GM18520 (cell line): ENCODE data around the gene ANO2.

Source experiments
- ATAC-seq: cut with Tn5 transposase; IDR thresholded peaks from one replicate; pipeline ENCODE4 v1.9.1; 2021; ENCODE audit not compliant: unreplicated experiment

The ANO2 gene

DNA sequence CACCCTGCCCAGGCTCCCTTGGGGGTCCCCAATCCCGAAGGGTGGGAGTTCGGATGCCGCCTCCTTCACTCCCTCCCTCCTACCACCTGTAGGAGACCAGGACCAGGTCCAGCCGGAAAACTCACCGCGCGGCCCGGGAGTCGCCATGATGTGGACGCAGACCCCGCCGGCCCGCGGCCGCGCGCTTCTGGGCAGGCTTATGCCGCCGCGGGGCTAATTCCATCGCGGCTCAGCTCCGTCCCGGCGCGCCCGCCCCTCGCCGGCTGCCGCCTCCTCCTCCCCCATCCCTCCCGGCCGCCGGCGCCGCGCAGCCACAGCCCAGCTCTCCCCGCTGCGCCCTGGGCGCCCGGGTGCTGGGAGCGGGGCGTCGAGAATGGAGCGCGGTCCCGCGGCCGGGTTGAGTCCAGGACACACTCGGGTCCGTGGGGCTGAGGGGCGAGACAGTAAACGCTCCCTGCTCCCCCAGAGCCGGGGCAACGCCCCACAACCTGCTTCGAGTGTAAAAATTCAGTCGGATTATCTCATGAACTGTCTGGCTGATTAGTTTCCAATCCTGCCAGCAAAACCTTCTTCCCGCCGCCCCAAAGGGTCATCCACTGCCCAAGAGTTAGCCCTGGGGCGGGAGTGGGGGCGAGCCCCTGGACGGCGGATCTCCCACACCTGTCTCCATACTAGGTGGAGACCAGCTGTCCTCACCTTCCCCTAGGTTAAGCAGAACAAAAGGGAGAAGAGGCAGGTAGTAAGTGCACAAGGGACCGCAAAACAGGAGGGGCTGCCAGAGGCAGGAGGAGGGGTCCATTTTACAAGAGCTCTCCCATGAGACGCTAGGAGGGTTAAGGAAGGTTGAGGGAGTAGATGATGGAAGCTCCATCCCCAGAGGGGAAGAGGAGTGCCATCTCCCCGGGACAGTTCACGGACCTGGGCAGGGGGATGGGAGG lies at the start of gene ANO2:
ANO2 (minus strand) TSS at position 189 of the 938 bp plus-strand sequence; CDS start at position 147, 42 bp downstream.
- ATAC-seq = no peak

- ATAC-seq = no peak
Observed at GRCh38 chr12:5989621-5990020, 44.6 kb upstream of the ANO2 start.

- no peak for ATAC-seq
Observed at GRCh38 chr12:5988659-5989116, 43.6 kb upstream of the ANO2 start.

DNA sequence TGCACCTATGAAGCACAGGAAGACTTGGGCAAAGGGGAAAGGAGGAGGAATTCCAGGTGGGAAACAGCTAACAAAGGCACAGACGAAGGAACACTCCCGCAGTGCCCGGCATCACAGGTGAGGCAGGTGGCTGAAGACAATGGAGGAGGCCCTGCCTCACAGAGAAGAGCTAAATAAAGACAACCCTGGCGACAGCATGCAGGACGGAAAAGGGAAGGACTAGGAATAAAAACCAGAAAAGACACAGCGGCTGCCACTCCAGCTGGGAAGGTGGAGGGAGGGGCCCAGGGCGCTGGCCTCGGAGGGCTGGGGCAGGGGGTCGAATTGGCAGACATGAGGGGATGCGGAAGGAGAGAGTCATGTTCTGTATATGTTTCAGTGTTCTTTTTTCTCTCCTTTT lies 43.0 kb upstream of the ANO2 start:
- no peak for ATAC-seq

DNA sequence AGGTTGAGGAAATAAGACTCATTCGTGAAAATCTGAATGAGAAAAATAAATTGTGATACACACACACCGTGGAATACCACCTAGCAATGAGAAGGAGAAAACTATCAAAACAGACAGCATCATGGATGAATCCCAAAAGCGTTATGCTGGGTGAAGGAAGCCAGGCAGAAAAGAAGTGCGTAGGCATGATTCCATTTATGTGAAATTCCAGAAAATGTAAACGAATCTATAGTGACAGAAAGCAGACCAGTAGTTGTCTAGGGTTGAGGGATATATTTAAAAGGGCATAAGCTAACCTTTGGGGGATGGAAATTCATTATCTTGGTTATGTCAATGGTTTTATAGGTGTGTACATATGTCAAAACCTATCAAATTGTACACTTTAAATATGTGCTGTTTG lies 42.5 kb upstream of the ANO2 start:
- ATAC-seq = no peak

DNA sequence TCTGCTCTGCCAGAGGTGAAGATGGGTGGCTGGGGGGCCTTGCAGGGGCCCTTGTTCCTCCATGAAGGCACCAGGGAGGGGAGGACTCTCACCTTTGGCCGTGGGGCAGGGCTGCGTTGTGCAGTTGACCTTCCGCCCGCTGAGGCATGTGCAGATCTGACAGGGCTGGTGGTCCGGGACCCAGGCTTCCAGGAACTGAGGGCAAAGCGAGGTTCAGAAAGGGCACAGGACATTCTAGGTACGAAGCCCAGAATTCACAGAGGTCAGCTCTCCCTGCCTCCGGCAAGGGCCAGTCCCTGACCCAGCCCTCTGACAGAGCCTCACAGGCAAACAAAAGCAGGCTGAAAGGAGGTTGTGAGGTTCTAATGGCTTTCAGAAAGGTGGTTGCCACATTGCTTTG lies 40.4 kb upstream of the ANO2 start:
- ATAC-seq = no peak

- ATAC-seq = no peak
Observed at GRCh38 chr12:5984873-5985272, 39.8 kb upstream of the ANO2 start.

DNA sequence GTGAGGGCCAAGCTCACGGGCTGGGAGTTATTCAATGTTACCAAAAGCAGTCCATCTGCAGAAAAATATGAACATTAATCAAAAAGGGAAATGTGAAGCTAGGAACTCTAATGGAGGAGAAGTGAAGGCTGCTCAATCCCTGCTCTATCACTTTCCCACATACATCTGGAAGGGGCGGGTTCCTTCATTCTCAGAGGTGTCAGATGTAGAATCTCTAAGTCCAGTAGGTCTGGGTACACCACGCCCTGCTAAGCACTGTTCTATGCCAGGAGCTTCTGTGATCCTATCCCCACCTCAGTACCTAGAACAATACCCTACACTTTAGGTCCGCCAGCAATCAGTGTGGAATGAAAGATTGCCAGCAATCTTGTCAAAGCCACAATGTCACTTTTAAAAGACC lies 37.0 kb upstream of the ANO2 start:
- no peak for ATAC-seq

DNA sequence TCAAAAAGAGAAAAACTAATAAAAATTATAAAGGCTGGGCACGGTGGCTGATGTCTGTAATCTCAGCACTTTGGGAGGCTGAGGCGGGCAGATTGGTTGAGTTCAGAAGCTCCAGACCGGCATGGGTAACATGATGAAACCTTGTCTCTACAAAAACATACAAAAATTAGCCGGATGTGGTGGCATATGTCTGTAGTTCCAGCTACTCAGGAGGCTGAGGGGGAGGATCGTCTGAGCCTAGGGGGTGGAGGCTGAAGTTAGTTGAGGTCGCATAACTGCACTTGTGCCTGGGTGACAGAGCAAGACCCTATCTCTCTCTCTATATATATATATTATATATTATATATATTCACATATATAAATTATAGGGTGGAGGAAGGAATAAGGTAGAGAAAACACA lies 32.5 kb upstream of the ANO2 start:
- ATAC-seq = no peak

DNA sequence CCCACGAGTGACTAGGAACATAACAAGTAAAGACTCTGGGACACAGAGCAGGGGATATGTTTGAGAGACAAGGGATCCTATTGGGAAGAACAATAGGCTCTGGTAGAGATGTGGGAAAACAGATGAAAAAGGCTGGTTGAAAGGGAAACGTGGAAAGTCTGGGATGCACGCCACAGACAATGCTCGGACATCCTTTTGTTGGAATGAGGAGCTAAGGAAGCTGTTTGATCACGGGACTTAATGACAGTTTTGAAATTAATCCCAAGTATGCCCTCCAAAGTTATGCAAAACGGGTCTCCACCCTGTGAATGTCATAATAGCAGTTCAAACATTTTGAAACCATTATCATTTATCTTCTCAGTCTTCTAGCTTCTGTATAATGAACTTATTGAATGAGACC lies 31.7 kb upstream of the ANO2 start:
- ATAC-seq = no peak

- ATAC-seq = no peak
Observed at GRCh38 chr12:5976196-5976595, 31.1 kb upstream of the ANO2 start.

- ATAC-seq = no peak
Observed at GRCh38 chr12:5973461-5974115, 28.5 kb upstream of the ANO2 start.

GRCh38 chr12:5972387-5972786 lies 27.3 kb upstream of the ANO2 start:
- ATAC-seq = no peak

DNA sequence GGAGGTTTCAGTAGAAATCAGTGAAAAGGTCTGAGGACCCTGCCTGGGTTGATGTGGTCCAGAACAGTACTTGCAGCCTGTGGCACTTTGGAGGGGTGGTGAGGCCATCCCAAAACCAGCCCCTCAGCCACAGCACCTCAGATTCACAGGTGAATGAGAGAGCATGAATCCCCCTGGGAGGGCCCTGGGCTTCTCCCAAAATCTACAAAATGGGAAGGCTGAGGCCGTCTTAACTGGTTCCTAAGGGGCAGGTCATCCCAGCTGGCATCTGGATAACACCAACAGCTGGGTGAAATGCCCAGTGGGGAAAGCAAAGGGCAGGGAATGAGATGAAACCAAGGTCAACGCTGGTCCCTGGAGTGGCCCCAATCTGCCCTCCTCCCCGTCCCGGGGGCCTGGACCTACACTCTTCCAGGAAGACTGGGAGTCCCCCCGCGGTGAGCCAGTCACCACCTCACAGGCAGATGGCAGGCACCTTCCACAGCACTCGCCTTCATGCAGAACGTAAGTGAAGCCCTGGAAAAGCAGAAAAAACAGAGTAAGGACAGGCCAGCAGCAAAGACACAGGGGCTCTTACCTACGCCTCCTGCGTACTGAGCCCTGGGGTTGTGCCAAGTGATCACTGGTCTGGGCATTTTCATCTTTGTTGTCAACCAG lies 26.3 kb upstream of the ANO2 start:
- ATAC-seq = no peak

- no peak for ATAC-seq
Observed at GRCh38 chr12:5969974-5970690, 25.1 kb upstream of the ANO2 start.

DNA sequence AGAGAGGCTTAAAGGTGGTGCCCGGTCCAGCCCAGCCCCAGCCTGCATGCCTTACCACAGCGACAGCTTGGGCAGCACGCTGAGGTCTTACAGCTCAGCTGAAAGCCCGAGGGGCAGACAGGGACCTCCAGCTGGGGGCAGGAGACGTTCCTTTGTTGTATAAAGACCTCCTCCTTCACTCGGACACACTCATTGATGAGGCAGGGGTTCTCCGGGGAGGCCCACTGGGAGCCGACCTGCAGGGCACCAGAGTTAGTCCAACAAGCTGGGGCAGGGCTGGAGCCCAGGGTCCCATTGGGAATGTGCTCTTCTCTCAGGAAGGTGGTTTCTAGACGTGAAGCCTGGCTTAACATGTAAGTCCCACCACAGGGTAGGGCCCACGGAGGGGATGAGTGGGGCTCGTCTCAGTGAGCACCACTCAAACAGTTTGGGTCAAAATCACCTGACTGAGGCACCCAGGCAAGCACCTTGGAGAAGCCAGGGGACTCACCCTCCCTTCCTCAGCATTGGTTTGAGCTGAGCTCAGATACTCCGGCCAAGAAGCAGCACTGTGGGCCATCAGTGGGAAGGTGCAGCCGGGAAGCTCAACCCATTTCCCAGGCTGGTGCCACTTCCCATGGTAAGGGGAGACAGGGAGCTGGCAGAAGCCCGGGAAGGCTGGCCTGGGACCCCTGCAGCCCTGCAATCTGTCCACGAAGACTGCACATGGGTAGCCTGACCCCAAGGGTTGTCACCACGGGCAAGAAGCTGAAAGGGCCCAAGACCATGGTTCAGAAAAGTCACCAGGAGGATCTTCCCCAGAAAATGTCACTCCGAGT lies 24.3 kb upstream of the ANO2 start:
- no peak for ATAC-seq

DNA sequence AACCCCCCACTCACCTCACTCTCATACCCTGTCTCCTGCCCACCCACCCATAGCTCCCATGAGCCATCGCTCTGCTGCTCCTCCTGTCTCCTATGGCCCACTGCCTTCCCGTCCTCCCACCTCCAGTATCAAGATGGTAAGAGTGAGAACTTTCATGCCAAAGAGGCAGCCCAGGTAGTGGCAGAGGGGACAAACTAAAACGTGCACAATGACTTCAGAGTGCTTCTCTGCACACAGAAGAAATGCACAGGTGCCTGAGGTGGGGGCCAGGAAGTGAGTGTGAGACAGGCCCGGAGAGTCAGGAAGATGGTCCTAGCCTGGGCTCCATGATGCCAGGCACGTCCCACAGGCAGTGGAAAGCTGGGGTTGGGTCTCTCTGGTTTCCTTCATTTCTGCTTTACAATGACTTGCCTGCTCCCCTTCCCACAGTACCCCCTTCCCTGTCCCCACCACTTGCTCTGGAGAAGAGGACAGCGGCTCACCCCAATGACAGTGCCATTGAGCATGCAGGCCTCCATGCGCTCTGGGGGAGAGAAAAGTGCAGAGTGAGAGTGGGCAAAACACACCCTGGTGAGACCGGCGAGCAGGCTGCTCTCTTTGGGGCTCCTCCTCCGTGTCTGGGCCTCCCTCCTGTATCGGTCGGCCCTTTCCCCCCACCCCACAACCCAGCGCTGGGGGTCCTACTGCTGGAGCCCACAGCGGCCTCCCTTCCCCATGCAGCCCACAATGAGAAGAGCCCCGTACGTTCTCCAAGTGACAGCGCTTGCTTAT lies 22.8 kb upstream of the ANO2 start:
- no peak for ATAC-seq

GRCh38 chr12:5966486-5967095 lies 21.5 kb upstream of the ANO2 start:
- no peak for ATAC-seq

- ATAC-seq = no peak
Observed at GRCh38 chr12:5965950-5966383, 20.9 kb upstream of the ANO2 start.
